Stimulated activated CD4-positive, alpha-beta T cell treated with anti-CD3 and anti-CD28 coated beads, Interleukin-2, amount 100 ng/mL, for 4 hours (primary cell): Measurements from ENCODE around the gene STK4.
"Not testable (repeated sequence)": the region's sequence is repeated elsewhere in the genome, so short reads cannot be mapped to it uniquely, and the experiment has no call there.

Experiments used
- DNase-seq: peaks from one replicate; pipeline ENCODE4 v3.0.0-alpha.2; 2020; ENCODE audit warnings: low read depth

The STK4 gene

DNA sequence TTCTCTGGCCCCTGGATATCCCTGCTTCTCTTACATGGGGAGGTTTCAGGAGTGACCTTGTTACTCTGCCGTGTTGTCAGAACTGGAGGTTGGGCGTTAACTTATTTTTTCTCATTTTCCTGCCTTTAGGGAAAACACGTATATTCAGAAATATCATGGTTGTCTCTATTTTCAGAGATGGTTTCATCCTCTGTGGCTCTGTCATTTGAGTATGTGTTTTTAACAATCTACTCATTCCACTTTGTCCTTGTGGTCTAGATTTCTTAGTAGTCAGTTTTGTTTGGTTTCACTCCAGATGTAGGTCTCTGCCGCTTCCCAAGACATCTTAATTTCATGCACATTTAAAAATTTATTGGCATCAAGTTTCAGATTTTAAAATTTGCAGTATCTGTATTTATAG, 88.7 kb downstream of the STK4 start:
- DNase-seq, result no peak

DNA sequence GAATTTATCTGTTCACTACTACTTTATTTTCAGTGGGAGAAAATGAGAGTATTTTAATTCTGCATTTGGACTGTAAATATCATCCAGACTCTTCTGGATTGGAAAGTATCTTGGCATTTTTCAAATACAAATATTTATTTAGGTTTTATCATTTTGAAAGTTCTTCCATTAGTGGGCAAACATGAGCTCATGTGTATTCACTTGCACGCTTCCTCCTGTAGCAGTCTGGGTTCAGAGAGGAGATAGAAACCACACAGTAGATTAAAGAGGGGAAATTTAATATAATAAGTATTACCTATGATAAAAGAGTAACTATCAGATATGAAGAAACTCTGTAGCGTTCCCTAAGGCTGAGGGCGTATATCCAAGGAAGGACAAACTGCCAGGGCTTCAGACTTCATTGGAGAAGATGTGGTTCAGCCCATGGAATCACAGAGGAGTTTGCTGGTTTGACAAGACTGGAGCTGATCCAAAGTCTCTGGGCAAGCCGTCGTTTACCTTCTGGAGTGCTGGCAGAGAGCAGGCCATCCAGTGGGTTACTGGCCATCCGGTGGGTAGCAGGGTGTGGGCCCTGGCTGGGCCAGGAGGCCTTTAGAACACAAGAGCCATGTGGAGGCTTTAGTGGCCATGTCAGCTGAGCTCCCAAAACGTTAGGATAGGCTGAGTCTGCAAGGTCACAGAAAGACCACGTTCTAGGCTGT, 90.3 kb downstream of the STK4 start:
- DNase-seq, result no peak

DNA sequence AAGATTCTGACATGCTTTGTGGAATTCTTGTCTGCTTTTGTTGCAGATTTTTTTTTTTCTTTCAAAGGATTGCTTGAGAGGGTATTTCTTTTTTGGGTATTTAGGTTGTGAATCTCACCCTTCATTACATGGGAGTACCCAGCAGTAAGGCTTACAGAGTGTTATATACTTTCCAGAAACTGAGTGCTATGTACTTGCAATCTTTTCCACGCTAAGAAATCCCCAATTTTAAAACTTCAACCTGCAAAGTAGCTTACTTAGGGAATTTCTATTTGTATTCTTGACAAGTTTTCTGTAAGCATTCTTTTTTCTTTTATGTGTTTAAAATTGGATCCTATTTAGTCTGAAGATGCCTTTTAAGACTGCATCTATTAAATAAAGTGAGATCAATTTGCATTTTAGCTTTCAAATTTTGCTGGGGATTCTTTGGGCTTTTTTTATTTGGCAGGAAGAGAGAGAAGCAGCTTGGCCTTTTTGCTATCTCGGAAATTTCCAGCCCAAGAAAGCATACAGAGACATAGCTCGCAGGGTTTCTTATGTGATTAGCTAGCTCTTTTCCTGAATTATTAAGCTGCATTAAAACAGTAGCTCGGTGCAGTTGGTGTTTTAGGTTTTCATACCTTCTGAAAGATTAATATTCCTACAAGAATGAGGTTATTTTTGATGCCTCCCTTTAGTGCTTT, 92.0 kb downstream of the STK4 start:
- DNase-seq, result no peak

DNA sequence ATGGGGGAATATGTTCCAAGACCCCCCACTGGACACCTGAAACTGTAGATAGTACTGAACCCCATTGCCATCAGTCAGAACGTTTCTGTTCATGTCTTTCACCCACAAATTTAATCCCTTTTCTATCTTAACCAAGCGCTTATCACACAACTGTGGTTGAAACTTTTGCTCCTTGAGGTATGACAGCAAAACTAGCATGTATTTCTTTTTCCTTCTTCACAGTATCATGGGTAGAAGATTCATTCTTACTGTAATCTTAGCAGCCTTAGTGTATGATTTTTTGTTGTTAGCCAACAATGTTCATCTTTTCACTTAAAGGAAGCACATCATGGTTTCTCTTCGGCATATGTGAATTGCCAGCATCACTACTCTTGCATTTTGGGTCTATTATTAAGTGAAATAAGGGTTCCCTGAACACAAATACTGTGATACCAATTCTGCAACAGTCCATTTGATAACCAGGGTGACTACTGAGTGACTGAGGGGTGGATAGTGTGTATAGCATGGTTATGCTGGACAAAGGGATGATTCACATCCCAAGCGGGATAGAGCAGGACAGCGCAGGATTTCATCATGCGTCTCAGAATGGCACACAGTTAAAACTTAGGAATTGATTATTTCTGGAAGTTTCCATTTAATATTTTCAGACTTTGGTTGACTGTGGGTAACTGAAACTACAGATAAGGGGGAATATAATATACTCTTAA, 92.9 kb downstream of the STK4 start:
- no peak for DNase-seq

DNA sequence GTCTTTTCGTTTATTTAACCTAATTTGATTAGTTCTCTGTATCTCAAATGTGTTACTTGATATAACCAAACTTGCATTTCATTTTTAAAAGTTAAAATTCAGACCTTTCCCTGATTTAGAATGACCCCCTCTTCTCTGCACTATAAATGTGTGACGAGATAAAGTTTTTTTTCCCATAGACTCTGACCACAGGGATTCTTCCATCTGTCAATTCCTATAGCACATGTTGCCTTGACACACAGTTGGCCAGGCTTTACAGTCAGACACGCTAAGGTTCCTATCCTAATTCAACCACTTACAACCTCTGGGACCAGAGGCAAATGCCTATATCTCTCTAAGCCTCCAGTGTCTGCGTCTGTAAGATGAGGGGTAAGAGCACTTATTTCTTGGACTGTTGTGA, 94.0 kb downstream of the STK4 start:
- DNase-seq, result no peak

DNA sequence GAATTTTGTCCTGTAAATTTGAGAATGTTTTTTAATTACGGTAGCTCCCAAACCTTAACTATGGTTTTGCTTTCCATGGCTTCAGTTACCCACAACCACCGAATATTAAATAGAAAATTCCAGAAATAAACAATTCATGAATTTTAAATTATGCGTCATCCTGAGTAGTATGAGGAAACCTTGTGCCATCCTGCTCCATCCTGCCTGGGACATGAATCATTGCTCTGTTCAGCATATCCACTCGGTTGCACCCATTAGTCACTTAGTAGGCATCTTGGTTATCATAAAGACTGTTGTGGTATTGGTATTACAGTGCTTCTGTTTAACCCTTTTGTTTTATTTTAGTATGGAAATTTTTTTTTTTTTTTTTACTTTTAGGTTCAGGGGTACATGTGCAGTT, 94.9 kb downstream of the STK4 start:
- no peak for DNase-seq

DNA sequence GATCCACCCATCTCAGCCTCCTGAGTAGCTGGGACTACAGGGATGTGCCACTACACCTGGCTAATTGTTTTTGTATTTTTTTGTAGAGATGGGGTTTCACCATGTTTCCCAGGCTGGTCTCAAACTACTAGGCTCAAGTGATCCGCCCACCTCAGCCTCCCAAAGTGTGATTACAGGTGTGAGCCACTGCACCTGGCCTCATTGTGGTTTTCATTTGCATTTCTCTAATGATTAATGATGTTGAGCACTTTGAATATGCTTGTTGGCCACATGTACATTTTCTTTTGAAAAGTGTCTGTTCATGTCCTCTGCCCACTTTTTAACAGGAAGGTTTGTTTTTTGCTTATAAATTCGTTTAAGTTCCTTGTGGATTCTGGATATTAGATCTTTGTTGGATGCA, 96.8 kb downstream of the STK4 start:
- not testable (repeated sequence) for DNase-seq

DNA sequence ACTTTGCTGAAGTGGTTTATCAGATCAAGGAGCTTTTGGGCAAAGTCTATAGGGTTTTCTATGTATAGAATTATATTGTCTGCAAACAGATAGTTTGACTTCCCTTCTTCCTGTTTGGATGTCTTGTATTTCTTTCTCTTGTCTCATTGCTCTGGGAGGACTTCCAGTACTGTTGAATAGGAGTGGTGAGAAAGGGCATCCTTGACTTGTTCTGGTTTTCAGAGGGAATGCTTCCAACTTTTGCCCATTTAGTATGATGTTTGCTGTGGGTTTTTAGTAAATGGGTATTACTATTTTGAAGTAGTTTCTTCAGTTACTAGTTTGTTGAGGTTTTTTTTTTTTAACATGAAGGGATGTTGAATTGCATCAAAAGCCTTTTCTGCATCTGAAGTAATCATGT, 98.5 kb downstream of the STK4 start:
- DNase-seq, result no peak

DNA sequence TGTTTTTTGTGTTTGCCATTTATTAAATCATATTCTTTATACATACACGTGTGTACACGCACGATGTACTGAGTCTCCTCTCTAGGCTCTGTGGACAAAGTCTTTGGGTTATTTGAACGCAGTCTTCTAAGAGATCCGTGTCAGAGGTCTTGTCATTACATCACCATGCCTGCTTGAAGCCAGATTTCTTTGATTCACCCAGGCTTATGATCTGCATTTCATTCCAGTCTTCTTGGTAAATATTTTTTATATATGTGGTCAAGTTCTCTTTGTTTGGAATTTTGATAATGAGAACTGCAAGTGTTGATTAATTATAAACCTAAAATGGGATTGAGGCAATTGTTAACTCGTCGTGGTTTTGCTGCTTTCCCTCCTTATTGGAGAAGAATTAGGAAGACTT, 100.1 kb downstream of the STK4 start:
- no peak for DNase-seq

DNA sequence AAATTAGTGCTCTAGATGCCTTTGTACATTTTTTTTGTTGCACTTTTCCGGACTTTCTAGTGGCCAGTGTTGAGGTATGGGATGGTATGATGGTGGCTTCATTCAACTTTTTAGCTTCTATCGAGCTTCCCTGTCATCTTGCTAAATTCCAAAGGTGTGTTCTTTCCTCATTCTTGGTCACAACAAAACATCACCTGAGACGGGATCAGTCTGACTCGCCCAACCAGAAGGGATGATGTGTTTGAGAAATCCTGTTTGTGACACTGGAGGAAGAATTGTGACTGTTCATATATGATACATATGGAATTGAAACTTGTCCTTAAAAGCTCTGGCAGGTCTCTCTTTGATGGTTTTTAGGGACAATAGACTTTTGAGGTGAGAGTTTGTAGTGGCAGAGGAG, 100.8 kb downstream of the STK4 start:
- DNase-seq, result no peak

DNA sequence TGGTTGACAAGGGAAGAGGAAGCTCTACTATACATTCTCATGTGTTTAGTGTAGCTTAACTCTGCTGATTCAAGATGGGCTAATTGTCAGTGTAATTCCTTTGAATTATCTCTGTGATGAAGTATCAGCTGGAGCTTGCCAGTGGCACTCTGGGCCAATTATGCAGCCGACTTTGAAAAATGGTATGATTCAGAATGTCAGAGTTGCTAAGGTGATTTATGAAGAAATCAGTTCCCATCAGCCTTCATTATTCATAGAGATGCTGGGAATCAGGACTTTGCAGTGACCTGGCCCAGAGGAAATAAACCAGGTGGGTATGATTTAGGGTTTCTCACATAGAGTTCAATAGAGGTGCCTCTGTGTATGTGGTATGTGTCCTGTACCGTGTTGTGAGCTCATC, 101.2 kb downstream of the STK4 start:
- no peak for DNase-seq

DNA sequence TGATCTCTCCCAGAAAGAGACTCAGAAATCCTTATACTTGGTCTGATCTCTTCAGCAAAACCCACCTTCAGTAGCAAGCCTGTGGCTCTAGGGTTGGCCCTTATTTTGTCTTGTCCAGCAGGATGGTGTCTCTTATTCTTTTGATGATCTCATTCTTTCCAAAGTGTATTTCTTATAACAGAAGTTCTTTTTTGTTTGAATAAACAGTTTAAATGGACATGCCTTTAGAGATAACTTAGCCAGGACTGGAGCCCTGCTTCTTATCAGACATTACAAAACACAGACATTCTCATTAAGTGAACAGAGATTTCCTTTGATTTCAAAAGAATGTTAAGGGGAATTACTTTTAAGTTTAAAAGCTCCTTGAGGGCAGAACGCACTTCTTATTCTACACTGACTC, 102.9 kb downstream of the STK4 start:
- no peak for DNase-seq

DNA sequence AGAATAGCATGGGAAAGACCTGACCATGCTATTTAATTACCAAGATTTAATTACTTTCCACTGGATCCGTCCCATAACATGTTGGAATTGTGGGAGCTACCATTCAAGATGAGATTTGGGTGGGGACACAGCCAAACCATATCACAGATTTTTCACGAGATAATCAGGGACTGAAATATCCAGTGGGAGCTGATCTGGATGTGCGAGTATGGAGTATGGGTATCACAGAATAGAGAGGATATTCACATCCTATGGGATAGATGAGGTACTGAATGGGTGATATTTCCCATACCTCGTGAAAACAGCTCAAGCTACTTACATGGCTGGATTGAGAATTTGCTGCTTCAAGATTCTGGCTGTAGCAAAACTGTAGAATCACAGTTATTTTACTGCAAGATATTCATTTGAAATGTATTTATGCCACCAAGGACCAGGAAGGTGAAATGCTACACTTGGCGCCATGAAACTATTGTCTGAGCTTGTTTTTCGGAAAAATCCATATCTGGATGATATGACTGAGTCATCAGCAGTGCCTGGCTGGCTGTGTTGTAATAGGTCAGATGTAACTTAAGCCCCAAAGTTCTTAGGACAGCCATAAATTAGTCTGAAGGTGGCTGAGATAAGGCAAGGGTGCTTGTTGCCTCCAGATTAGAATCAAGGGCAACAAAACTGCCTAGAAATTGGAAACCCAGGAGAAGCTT, 104.8 kb downstream of the STK4 start:
- DNase-seq, result no peak

DNA sequence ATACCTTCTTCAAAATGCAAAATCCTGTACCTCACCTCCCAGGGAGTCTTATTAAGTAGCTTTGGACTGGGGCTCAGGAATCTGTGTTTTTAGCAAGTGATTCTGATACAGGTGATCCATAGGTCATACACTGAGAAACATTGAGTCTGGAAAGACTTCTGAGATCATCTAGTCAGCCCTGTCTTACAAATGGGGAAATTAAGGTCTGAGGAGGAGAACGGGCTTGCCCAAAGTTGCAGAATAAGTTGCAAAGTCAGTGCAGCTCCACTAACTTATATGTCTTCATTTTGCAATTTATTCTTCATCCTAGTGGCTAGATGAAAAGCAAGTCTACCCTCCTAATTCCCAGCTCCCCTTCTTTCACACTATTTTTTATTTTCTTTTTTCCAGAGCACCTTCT, 105.8 kb downstream of the STK4 start:
- DNase-seq, result no peak

DNA sequence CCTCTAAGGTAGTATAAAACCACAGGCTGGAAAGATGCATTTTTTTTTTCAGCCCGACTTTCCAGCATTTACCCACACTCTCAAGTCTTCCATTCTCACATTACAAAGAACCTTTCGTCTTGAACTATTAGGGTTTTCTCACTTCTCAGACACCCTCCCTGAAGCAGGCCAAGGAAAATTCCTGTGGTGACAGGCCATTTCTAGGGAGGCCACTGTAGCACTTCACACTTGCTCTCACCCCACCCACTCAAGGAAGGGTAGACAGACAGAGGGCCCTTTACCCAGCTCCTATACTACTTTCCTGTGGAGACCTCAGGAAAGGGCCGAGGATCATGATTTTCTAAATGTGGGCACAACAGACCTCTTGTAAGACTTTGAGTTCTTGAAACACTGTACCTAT, 106.9 kb downstream of the STK4 start:
- no peak for DNase-seq

DNA sequence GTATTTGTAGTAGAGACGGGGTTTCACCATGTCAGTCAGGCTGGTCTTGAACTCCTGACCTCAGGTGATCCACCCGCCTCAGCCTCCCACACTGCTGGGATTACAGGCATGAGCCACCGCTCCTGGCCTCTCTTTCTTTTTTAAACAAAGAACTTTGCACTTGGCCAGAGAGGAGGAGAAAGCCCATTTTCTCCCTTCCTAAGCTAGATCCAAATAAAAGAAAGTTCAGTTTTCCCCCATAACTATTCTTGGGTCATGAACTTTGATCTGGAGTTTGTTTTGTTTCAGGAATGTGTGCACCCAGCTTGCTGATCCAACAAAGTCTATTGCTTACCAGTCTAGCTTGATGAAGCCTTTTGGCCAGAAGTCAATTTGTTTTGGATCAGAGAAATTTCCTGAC, 111.2 kb downstream of the STK4 start:
- DNase-seq, result no peak

DNA sequence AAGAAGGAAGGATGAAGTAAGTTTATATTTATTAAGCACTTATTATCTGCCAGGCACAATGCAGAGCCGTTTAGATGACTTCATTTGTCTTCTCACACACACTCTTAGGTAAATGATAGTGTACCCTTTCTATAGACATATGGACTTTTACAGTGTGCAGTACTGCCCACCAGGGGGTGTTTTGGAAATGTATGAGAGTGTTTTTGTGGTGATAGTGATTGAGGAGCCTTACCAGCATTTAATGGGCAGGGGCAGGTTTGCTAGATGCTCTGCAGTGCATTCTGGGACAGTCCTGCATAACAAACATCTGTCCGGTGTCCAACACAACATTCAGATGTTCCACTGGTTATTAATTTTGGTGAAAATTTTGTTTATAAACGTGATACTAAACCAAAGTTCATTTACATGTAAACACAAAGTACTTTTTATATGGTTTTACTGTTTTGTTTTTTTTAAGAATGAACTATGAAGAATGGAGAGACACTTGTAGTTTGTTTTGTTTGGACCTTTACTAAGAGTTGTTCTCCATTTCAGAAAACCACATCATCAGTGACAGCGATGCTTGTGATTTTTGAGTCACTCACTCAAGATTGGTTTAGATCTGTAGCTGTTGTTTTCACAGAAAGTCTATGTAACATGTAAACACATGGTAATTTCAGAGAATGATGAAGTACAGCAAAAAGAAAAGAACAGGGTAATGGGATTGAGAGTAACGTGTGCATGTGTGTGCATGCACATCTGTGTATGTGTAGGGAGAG, 114.7 kb downstream of the STK4 start:
- DNase-seq, result no peak

DNA sequence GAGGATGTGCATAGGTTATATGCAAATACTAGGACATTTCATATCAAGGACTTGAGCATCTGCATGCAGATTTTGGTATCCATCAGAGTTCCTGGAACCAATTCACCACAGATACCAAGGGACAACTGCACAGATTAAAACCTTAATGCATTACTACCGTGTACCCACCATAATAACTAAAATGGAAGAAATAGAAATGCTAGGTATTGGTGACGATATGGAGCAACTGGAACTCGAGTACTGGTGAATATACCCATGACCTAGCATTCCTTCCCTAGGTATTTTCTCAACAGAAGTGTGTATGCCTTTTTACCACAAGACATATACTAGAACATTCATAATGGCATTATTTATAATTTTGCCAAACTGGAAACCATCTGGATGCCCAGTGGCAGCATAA, 116.2 kb downstream of the STK4 start:
- no peak for DNase-seq

DNA sequence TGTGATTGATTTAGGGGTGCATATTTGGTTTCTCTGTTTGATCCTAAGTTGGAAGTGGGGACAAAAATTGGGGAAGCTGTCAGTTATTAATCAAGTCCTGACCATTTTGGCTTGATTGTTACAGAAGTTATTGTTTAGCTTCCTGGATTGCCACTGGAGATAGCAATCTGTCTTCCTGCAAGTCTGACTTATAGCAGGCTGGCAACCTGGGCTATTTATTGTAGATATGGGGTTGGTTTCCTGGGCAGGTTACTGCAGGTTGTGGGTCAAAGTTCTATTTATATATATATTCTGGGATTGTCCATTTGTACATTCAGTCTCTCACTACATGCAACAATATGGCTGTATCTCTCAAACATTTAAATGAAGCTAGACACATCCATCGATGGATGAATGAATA, 116.8 kb downstream of the STK4 start:
- no peak for DNase-seq

DNA sequence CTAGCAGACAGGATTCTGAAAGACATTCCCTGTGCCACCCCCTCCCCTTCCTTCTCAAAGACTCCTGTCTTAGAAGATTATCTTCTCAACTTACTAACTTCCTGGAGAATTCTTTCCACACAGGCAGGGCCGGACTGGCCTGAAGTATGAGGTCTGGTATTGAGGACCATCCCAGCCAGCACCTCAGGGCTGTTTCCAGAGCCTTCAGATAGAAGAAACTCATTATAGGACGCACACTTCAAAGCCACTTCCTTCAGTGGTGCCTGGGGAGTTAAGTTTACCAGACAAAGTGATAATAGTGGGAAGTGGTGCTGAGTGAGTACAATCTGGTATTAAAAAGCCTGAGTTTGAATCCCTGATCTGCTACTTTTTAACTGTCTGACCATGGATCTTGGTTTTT, 119.0 kb downstream of the STK4 start:
- DNase-seq, result no peak

DNA sequence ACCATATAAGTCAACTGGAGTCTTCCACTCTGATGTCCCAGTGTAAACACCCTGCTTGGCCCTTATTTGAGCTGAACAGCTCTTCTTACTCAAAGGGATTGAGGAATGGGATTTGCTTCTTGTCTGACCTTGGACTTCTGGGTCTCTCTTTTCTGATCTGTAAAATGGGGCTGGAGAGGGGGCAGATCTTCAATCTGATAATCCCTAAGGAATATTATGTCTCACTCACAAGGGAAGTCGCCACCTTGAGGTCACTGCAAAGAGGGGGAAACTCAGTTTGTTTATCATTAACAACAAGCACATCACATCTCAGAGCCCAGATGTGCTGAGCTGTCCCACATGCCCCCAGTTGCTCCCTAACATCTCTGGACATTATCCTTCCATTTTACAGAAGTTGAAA, 119.6 kb downstream of the STK4 start:
- DNase-seq, result no peak

DNA sequence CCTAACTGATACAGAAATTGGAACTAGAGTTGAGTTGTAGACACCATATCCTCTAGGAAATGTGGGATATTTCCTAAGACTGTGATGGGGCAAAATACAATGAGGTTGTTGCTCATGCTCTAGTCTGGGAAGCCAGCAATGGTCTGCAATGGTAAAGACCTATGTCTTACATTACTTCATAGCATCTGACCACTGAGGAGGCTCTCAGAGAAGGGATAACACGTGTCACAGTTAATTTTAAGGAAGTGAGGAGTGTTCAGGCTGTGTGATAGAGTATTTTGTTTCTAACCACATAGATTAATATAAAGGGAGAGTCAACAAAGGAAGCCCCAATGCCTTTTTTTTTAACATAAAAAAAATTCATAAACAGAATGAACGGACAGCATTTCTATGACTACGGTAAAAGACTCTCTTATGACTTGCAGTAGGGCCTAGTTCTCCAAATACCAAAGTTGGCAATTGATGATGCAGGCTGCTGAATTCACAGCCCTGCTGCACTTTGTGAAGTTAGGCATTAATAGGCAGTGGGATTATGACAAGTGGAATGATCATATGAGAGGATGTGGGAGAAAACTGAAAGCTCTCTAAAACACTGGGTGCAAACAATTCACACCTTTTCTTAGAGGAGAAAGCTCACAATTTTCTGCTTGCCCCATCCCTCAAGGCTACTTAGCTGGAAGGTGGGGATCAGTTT, 120.9 kb downstream of the STK4 start:
- no peak for DNase-seq
